GM18907 (cell line): Measurements from ENCODE around the gene ITGA11.
"Not testable (repeated sequence)": the region's sequence is repeated elsewhere in the genome, so short reads cannot be mapped to it uniquely, and the experiment has no call there.

ENCODE experiments used
- ATAC-seq: cut with Tn5 transposase; IDR thresholded peaks from one replicate; pipeline ENCODE4 v1.9.1; 2021; ENCODE audit warnings: mild to moderate bottlenecking, moderate library complexity; ENCODE audit not compliant: unreplicated experiment

ITGA11 gene

DNA sequence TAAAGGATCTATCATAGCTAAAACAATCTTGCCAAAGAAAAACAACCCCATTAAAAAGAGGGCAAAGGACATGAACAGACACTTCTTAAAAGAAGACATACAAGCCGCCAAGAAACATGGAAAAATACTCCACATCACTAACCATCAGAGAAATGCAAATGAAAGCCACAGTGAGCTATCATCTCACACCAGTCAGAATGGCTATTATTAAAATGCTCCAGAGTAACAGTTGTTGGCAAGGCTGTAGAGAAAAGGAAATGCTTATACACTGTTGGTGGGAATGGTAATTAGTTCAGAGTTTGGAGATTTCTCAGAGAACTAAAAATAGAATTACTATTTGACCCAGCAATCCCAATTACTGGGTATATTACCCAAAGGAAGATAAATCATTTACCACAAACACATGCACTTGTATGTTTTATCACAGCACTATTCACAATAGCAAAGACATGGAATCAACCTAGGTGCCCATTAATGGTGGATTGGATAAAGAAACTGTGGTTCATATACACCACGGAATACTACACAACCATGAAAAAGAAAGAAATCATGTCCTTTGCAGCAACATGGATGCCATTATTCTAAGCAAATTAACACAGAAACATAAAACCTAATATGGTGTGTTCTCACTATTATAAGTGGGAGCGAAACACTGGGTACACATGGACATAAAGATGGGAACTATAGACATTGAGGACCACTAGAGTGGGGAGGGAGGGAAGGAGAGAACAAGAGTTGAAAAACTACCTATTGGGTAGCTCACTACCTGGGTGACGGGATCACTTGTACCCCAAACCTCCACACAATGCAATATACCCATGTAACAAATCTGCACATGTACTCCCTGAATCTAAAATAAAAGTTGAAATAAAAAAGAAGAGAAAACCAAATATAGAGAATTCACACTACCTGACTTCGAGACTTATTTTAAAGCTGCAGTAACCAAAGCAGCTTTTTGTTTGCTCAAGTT is 32.6 kb downstream of the ITGA11 start:
- no peak for ATAC-seq

DNA sequence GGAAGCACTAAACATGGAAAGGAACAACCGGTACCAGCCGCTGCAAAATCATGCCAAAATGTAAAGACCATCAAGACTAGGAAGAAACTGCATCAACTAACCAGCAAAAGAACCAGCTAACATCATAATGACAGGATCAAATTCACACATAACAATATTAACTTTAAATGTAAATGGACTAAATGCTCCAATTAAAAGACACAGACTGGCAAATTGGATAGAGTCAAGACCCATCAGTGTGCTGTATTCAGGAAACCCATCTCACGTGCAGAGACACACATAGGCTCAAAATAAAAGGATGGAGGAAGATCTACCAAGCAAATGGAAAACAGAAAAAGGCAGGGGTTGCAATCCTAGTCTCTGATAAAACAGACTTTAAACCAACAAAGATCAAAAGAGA is 34.0 kb downstream of the ITGA11 start:
- not testable (repeated sequence) for ATAC-seq

DNA sequence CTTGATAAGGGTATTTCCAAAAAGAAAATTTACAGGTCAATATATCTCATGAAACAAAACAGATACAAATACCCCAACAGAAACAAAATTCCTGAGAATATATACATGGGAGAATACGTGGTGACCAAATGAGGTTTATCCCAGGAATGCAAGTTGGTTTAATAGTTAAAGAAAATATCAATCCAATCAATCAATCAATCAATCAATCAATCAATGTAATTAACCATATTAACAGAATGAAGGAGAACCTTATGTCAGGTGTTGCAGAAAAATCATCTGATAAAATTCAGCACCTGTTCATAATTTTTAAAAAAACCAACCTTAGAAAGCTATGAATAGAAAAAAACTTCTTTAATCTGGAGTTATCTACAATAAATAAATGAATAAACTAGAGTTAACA is 35.9 kb downstream of the ITGA11 start:
- no peak for ATAC-seq

GRCh38 chr15:68391121-68391520 is 40.8 kb downstream of the ITGA11 start:
- ATAC-seq: no peak

DNA sequence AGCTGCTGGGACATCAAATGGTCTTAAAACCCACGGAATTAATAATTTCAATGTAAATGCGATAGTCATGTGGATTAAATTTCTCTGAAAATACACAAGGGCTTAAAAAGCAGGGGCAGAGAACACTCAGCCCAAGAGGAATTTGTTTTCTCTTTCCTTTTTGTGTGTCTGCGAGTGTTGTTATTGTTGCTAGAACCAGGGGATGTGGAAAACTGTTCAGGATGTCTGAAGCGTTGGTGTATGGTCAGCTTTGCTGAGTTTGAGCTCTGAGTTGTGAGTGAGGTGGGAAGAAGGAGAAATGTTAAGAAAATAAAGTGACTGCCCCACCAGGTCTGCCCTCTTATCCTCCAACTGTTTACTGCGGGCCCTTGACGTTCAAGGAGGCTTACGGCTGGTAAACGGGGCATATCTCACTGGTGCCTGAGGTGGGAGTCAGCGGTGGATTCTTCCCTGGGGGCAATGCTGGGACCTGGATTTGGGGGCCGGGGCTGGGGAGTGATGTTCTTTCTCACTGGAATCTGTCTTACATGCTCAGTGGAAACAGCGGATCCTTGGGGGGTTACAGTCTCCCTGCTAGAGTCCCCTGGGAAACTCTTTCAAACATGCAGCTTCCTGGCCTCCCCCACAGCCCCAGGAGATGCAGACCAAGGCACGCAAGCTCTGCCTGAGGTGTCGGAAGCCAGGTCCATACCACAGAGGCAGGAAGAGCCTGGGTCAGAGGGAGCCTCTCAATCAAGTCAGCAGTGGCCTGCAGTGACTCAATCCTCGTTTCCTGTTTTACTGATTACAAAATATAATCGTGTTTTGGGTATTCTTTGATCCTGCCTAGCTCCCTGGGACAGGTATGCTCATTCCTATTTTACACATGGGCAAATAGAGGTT is 41.8 kb downstream of the ITGA11 start:
- ATAC-seq: peak; percentile 76

GRCh38 chr15:68389041-68389930 is 42.7 kb downstream of the ITGA11 start:
- ATAC-seq: no peak

DNA sequence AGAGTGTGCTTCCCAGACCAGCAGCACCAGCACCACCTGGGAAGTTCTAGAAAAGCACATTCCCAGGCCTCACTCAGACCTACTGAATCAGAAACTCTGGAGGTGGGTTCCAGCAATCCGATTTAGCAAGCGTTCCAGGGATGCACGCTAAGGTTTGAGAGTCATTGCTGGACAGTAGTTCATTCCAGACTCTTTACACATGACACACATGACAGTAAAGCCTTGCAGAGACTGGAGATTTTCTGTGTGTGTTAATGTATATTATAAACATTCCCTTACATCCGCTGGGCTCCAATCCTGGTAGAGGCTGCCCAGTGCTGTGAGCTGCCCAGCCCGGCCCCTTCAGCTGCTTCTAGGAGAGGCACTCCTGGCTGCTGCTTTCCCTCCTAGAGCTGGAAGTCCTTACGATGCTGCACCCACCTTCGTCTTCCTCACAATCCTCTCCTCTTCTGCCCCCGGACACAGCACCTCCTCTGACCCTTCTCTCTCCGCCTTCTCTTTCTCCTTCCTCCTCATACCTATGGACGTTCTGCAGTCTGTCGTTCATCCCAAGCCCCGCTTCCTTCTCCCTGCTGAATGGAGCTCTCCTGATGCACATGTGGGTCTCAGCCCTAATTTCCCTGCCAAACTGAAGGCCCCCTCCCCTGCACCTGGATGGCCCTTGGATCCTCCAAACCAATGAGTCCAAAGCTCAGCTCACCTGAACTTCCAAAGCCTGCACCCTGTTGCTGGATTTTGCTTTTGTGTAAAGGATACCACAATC is 44.4 kb downstream of the ITGA11 start:
- ATAC-seq: no peak

- no peak for ATAC-seq
These were observed 45.2 kb downstream of the ITGA11 start for GRCh38 chr15:68386587-68387288.

DNA sequence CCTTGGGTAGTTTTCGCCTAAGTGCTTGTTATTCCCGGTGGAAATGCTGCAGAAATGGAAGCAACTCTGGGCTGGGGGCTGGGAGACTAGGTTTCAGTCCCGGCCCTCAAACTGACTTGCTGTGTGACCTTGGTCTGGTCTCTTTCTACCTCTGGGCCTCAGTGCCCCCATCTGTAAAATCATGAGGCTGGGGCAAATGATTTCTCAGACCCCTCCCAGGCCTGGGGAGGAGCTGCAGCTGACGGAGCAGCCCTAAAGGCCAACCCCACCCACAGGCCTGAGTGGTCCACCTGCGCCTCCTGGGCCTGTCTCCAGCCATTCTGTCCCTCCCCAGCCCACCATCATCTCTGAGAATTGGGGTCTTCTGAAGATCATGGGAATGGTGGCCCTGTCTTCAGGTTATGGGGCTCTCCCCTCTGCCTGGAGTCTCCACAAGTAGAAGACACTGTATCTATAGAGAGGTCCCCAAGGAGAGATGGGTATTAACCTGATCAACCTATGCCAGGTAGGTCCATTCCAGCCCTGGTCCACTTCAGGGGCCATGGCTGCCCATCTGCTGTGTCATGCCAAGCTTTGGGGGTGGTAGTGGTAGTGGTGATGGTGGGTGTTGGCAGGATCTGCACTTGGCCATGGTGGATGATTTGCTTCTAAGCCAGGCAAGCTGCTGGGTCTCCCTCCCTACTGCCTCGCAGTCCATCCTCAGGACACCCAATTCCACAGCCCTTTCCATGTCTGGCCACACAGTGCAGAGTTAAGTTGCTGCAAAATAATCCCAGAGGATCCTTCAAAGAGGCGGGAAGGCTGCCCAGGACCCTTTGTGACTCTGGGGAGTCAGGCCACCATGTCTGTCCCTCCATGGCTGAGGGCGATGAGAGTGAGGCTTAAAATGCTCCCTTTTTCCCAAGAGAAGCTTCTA is 46.0 kb downstream of the ITGA11 start:
- ATAC-seq: no peak

DNA sequence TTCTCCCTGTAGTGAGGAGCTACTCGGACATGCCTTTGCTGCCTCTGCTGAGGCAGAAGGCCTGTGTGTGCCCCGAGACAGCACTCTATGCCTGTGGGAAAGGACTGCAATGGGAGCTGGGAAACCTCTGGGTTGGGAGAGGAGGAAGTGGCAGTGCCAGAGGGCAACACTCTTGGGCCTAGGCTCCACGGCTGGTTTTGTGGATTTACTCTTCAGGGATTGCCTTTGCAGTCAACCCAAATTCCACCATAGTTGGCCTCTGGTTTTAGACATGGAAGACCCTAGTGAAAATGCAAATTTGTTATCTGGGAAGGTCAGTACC is 46.8 kb downstream of the ITGA11 start:
- no peak for ATAC-seq

GRCh38 chr15:68384451-68385239 is 47.3 kb downstream of the ITGA11 start:
- ATAC-seq: no peak

DNA sequence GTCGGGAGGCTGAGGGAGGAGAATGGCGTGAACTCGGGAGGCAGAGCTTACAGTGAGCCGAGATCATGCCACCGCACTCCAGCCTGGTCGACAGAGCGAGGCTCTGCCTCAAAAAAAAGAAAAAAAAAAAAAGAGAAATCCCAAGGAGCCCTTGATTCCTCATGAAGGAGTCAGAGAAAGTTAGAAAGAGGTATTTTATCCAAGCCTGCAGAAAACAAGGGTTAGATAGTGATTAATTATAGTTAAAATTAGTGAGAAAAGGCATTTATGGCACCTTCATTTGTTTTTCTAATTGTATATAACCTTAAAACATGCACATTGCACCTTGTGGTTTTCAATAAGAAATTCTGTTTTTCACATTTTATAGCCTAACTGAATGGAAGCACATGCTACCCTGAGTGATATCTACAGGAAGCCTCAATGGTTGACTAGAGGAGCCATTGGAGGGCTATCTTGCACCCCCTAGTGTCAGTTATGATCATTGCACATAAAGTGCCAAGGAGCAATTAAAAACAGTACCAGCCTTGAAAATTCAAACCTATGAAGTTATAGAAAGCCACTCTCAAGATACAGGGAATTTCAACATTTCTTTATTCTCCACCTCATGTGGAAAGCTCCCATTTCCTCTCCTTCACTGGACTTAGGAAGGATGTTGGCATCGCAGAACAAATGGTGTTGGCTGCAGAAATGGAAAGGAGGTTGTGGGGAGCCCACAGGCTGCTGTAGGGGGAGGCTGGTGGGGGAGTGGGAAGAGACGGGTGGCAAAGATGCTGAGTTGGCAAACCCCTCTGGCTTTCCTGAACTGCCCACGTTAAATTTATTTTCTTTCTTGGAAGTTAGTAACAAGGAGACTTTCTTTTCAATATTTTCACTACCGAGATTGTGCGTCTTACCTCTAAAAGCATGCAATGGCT is 48.5 kb downstream of the ITGA11 start:
- no peak for ATAC-seq

DNA sequence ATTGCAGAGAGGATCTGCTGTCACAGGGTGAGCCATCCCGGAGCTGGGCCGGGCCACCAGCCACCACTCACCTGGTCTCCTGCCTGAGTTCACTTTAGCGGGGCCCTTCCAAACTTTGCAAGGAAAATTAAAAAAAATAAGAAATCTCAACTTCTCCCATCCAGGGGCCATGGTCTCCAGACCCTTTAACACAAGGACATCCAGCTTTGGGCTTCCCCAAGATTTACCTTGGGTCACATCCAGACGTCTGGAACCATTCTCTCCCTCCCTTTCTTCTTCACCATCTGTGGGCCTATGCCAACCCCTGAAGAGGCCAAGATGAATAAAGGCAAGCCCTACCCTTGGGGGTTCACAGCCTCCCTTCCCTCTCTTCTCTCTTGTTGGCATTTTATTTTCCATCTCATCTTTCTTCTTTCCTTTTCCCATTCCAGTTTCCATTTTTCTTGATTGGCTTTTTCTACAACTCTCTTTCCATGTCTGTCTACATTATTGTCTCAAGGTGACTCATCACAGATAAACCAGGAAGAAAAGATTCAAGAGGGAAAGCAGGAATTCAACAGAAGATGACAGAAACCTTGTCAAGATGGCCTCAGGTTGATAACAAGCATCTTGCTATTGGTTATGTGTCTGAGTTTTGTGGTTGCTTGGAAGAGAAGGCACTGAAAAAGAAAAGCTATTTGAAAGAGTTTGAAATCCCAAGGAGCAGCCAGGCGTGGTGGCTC is 49.5 kb downstream of the ITGA11 start:
- no peak for ATAC-seq

- ATAC-seq: no peak
These were observed 51.5 kb downstream of the ITGA11 start for GRCh38 chr15:68380456-68380855.

DNA sequence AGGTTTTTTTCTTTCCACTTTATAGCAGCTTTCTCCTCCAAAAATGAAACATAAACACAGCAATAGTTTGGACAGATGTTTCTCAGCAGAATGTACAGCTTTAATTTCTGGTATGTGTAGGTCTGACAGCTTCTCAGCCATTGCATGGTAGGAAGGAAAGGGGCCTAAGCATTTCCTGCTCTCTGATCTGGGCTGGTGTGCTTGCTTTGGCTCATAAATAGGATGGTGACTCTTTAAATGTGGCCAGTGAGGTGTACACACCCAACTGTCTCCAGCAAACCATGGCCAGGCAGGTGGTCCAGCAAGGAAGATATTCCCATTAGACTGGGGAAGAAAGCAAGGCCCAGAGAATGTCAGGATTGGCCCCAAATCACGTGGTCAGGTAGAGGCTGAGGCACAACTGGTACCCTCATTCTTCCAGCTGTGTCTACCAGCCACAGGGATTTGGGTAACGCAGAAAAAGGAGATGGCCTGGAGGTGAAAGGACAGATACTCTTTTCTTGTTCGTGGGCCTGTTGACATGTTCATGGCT is 52.1 kb downstream of the ITGA11 start:
- no peak for ATAC-seq
